SK-N-MC (cell line): Measurements from ENCODE around the gene RNASEL.
"Not testable (repeated sequence)": the region's sequence is repeated elsewhere in the genome, so short reads cannot be mapped to it uniquely, and the experiment has no call there.

Experiments used
- DNase-seq: peaks from one replicate; pipeline ENCODE4 v3.0.0-alpha.2; 2011; ENCODE audit warnings: low read depth, low spot score
- H3K27ac ChIP-seq: fragments of 200-600 bp; sonication (generic); 2 replicates; pipeline ENCODE4 v1.5.1; 2016; ENCODE audit warnings: mixed run types
- H3K36me3 ChIP-seq: fragments of 200-600 bp; sonication (generic); 2 replicates; pipeline ENCODE4 v1.6.1; 2017; ENCODE audit warnings: antibody characterized with exemption, low read length, mixed read lengths; ENCODE audit not compliant: insufficient read depth
- H3K4me3 ChIP-seq: fragments of 200-600 bp; sonication (generic); 2 replicates; pipeline ENCODE4 v1.5.1; 2016
- H3K9ac ChIP-seq: fragments of 200-600 bp; sonication (generic); 2 replicates; pipeline ENCODE4 v1.8.0; 2017; ENCODE audit warnings: mixed run types, mixed read lengths; ENCODE audit not compliant: insufficient read length
- H3K9me3 ChIP-seq: fragments of 200-600 bp; sonication (generic); 2 replicates; pipeline ENCODE4 v1.6.1; 2017; ENCODE audit warnings: low read depth, mild to moderate bottlenecking, antibody characterized with exemption, low read length, moderate library complexity, mixed read lengths
- EZH2 ChIP-seq: fragments of 200-600 bp; sonication (generic); IDR thresholded peaks from one replicate; pipeline ENCODE4 v1.6.1; 2017; ENCODE audit warnings: antibody characterized with exemption
- FOXP2 ChIP-seq: optimal IDR thresholded peaks from 2 replicates; pipeline ENCODE3; 2011; ENCODE audit warnings: mild to moderate bottlenecking, moderate library complexity; ENCODE audit not compliant: insufficient read depth; ENCODE audit errors: extremely low read length, control extremely low read depth
- POLR2AphosphoS5 ChIP-seq: IDR thresholded peaks from 2 replicates; pipeline ENCODE4 v1.6.1; 2012; ENCODE audit warnings: mild to moderate bottlenecking, low read depth, low read length, borderline replicate concordance

RNASEL gene

DNA sequence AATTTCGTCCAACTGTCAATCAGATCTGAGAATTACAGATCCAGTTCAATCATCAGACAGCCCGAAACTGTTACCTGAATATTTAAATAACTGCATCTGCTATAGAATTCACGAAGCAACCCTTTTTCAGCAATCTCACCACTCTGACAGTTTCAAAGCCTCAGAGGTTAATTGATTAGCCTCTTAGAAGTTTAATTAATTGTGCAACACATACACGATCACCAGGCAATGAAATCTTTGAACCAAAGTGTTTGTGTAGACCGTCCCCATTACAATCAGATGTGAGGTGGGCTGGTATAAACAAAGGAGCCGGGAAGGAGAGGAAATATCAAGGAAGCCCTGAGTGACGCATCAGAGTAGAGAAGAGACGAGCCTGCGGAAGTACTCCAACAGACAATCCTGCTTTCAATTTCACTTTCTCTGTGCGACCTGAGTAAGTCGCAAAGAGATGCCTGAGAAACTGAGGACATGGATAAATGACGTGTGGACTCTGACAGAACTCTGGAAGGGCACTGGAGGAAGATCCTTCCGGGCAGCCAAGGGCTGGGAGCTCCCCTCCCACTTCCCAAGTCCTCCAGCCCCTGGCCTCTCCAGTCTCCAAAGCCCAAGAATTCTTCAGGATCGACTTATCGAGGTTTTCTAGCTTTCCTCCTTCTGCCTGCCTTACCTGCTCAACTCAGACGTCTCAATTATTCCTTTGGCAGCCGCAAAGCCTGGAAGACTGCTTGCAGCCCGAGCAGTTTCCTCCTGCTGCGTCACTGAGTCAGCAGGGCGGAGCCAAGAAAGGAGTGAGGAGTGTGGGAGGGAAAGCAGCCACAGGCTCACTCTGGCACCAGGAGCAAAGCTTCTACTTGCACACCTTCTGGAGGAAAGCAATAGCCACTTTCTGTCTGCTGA, at the start of gene RNASEL:
RNASEL (minus strand) TSS at position 757 of the 897 bp plus-strand sequence. CDS start 2,450 bp downstream, outside the sequence.
- peak within 1 kb of the TSS; percentile 76 for H3K4me3 ChIP-seq
- peak within 1 kb of the TSS; percentile 59 for H3K9ac ChIP-seq
- H3K9me3 ChIP-seq: no peaks in the 10 kb centered on the region; the same call in 1 of the 2 replicates
- peak; percentile 51; the same call in 1 of the 2 replicates for TF ChIP-seq POLR2AphosphoS5
- TF ChIP-seq FOXP2: no peak
- no peak within 1 kb of the TSS for H3K27ac ChIP-seq
- no peaks in the 10 kb centered on the region for H3K36me3 ChIP-seq
- no peak for DNase-seq

DNA sequence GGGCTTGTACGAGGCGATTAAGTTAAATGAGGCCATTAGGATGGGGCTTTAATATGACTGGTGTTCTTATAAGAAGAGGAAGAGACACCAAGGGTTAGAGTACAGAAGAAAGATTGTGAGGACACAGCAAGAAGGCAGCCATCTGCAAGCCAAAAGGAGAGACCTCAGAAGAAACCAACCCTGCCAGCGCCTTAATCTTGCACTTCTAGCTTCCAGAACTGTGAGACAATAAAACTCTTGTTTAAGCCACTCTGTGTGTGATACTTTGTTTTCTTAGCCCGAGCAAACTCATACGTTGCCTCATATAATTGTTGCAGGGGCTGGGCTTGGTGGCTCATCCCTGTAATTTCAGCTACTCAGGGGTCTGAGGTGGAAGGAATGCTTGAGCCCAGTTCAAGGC, 48.7 kb upstream of the RNASEL start:
- DNase-seq: no peak
- Histone ChIP-seq H3K27ac (no peak overlapping the region), H3K4me3 (no peak overlapping the region), H3K9me3 (no peaks in the 10 kb centered on the region), H3K9ac (no peak overlapping the region), H3K36me3 (no peaks in the 10 kb centered on the region)
- no peak for TF ChIP-seq EZH2
- no peak for TF ChIP-seq POLR2AphosphoS5
- TF ChIP-seq FOXP2: no peak

GRCh38 chr1:182635871-182636270, 46.8 kb upstream of the RNASEL start:
- no peaks in the 10 kb centered on the region for H3K36me3 ChIP-seq
- no peak overlapping the region for H3K27ac ChIP-seq
- H3K9ac ChIP-seq: no peak overlapping the region
- H3K9me3 ChIP-seq: no peaks in the 10 kb centered on the region
- no peak overlapping the region for H3K4me3 ChIP-seq
- no peak for DNase-seq
- TF ChIP-seq EZH2 (no peak), FOXP2 (no peak), POLR2AphosphoS5 (no peak)

DNA sequence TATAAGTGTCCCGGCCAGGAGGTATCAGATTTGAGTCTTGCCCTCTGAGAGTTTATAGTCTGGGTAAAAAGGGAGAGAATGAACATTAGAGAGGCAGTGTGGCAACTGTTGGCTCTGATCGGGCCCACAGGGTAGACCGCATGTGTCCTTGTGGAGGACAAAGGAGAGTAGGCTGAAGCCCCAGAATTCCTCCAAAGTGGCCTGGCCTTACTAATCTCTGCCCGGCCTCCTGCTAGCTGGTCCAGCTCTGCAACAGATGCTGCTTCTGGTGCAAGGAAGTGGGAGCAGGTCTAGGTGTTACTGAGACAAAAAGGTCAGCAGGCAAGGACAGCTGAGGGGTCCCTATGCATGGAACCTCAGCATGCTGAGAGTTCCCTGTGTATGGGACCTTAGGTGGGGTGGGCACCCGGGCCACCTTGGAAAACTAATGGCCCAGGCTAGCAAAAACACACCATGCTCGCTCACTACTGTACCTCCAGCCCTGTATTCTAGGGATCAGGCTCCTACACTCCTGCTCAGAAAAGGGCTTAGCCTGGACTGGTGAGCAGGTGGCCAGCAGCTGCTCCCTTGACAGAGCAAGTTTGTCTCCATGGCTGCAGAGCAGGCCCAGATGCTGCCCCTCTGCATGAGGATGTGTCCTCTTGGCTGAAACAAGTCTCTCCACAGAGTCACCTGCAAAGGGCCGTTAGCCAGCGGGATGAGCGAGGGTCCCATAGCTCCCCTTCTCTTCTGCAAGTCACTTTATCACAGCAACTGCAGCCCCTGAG, 45.4 kb upstream of the RNASEL start:
- TF ChIP-seq FOXP2: no peak
- no peak for TF ChIP-seq POLR2AphosphoS5
- TF ChIP-seq EZH2: no peak
- Histone ChIP-seq H3K27ac (no peak overlapping the region), H3K9me3 (no peaks in the 10 kb centered on the region), H3K4me3 (no peak overlapping the region), H3K36me3 (no peaks in the 10 kb centered on the region), H3K9ac (no peak overlapping the region)
- DNase-seq: no peak

DNA sequence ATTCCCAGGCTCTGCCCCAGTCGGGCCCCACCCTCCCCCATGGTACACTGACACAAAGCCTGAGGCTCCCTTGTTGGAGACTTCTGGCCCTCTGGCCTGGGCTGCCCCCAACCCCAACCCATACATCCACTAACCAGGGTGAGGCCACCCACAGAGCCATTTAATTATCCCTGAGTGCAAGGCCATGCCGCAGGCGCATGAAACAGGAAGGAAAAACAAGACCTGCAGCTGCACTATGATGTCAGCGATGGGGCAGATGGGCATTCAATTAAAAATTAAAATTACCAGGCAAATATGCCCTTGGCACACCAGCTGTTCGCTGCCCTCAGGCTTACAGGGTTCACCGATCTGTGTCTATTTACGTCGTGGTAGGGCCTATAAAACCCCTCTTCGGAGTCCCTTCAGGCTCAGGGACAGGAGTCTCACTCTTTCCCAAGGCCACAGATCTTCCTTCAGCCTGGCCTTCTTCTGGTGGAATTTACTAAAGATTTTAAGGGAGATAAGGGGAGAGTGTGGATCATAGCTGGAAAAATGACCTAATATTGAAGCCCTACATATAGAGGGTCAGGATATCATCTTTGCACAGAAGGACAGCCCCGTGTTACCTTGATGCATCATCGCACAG, 44.7 kb upstream of the RNASEL start:
- Histone ChIP-seq H3K36me3 (no peaks in the 10 kb centered on the region), H3K4me3 (no peak overlapping the region), H3K27ac (no peak overlapping the region), H3K9ac (no peak overlapping the region), H3K9me3 (no peaks in the 10 kb centered on the region)
- no peak for TF ChIP-seq EZH2
- TF ChIP-seq FOXP2: no peak
- no peak for TF ChIP-seq POLR2AphosphoS5
- DNase-seq: no peak

DNA sequence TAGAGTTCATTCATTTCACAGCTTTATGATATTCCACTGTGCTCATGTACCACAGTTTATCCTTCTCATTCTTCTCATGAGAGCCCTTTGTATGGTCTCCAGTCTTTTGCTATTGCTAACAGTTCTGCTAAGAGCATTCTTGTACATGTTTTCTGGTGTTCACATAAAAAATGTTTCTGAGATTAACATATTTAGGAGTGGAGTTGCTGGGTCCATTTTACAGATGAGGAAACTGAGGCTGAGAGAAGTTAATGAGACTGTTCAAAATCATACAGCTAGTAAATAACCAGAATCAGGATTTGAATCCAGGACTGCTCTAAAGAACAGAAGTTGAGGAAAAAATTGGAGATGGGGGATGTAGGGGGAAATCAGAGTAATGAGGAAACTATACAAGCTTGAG, 44.0 kb upstream of the RNASEL start:
- H3K36me3 ChIP-seq: no peaks in the 10 kb centered on the region
- no peak overlapping the region for H3K4me3 ChIP-seq
- DNase-seq: no peak
- TF ChIP-seq POLR2AphosphoS5 (no peak), EZH2 (no peak), FOXP2 (no peak)
- H3K27ac ChIP-seq: no peak overlapping the region
- no peak overlapping the region for H3K9ac ChIP-seq
- no peaks in the 10 kb centered on the region for H3K9me3 ChIP-seq

DNA sequence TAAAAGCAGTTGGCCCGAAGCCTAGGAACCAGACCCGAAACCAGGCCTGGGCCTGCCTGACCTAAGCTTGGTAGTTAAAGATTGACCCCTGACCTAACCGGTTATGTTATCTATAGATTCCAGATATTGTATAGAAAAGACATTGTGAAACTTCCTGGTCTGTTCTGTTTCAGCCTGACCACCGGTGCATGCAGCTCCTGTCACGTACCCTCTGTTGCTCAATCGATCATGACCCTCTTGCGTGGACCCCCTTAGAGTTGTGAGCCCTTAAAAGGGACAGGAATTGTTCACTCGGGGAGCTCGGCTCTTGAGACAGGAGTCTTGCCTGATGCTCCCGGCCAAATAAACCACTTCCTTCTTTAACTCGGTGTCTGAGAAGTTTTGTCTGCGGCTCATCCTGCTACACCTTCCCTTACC, 43.4 kb upstream of the RNASEL start:
- H3K4me3 ChIP-seq, H3K36me3 ChIP-seq, H3K9ac ChIP-seq, H3K27ac ChIP-seq, H3K9me3 ChIP-seq, DNase-seq: not testable (repeated sequence)

GRCh38 chr1:182631954-182632353, 42.9 kb upstream of the RNASEL start:
- Histone ChIP-seq H3K36me3 (no peaks in the 10 kb centered on the region), H3K4me3 (no peak overlapping the region), H3K27ac (no peak overlapping the region), H3K9ac (no peak overlapping the region), H3K9me3 (no peaks in the 10 kb centered on the region)
- TF ChIP-seq POLR2AphosphoS5: no peak
- no peak for DNase-seq
